ENCODE measurements around the gene LAMA2. TPM values are rescaled to one million over a fixed set of nuclear protein-coding genes. Genes with fewer than 3 reads are reported as not detected.

LAMA2 gene
- total RNA-seq, 1 donor from 2014 or later = 0.47 TPM

- Mint-ChIP-seq H3K9me3 (no peaks in the 10 kb centered on the region), H3K36me3 (ENCODE audit: low read depth) (no peaks in the 10 kb centered on the region), H3K4me1 (no peaks in the 10 kb centered on the region), H3K27me3 (no peaks in the 10 kb centered on the region), H3K27ac (no peak overlapping the region), H3K4me3 (no peak overlapping the region)
- DNase-seq = no peak
- intact Hi-C loops (cut with micrococcal nuclease) = no loop called here
These were observed 231.9 kb downstream of the LAMA2 start for GRCh38 chr6:129114636-129115391.

GRCh38 chr6:129115471-129115870 is 232.5 kb downstream of the LAMA2 start:
- no peaks in the 10 kb centered on the region for H3K4me1 Mint-ChIP-seq
- DNase-seq = no peak
- no peaks in the 10 kb centered on the region for H3K27me3 Mint-ChIP-seq
- H3K36me3 Mint-ChIP-seq (ENCODE audit: low read depth) = no peaks in the 10 kb centered on the region
- intact Hi-C loops (cut with micrococcal nuclease) = no loop called here
- no peak overlapping the region for H3K27ac Mint-ChIP-seq
- H3K4me3 Mint-ChIP-seq = no peak overlapping the region
- H3K9me3 Mint-ChIP-seq = no peaks in the 10 kb centered on the region

- Mint-ChIP-seq H3K27ac (no peak overlapping the region), H3K4me1 (no peaks in the 10 kb centered on the region), H3K4me3 (no peak overlapping the region)
These were observed 234.4 kb downstream of the LAMA2 start for GRCh38 chr6:129117355-129117754.

GRCh38 chr6:129120856-129121638 is 238.1 kb downstream of the LAMA2 start:
- no peak for DNase-seq
- no peak overlapping the region for H3K4me3 Mint-ChIP-seq
- no peaks in the 10 kb centered on the region for H3K27me3 Mint-ChIP-seq
- H3K36me3 Mint-ChIP-seq (ENCODE audit: low read depth) = no peaks in the 10 kb centered on the region
- H3K9me3 Mint-ChIP-seq = no peaks in the 10 kb centered on the region
- no peak overlapping the region for H3K27ac Mint-ChIP-seq
- intact Hi-C loops (cut with micrococcal nuclease) = no loop called here
- no peaks in the 10 kb centered on the region for H3K4me1 Mint-ChIP-seq

More at GRCh38 chr6:129117355-129117754, 234.4 kb downstream of the LAMA2 start:
- Mint-ChIP-seq H3K36me3 (ENCODE audit: low read depth) (no peaks in the 10 kb centered on the region), H3K9me3 (no peaks in the 10 kb centered on the region), H3K27me3 (no peaks in the 10 kb centered on the region)
- no peak for DNase-seq
- intact Hi-C loops (cut with micrococcal nuclease) = no loop called here

GRCh38 chr6:129124347-129124746 is 241.4 kb downstream of the LAMA2 start:
- H3K9me3 Mint-ChIP-seq = no peaks in the 10 kb centered on the region
- no peaks in the 10 kb centered on the region for H3K27me3 Mint-ChIP-seq
- no peak for DNase-seq
- no peaks in the 10 kb centered on the region for H3K4me1 Mint-ChIP-seq
- no peak overlapping the region for H3K27ac Mint-ChIP-seq
- intact Hi-C loops (cut with micrococcal nuclease) = no loop called here
- H3K4me3 Mint-ChIP-seq = no peak overlapping the region
- H3K36me3 Mint-ChIP-seq (ENCODE audit: low read depth) = no peaks in the 10 kb centered on the region

- Mint-ChIP-seq H3K4me1 (no peaks in the 10 kb centered on the region), H3K27me3 (no peaks in the 10 kb centered on the region), H3K4me3 (no peak overlapping the region), H3K36me3 (ENCODE audit: low read depth) (no peaks in the 10 kb centered on the region), H3K27ac (no peak overlapping the region), H3K9me3 (no peaks in the 10 kb centered on the region)
- no peak for DNase-seq
- intact Hi-C loops (cut with micrococcal nuclease) = no loop called here
These were observed 247.2 kb downstream of the LAMA2 start for GRCh38 chr6:129130106-129130505.

- Mint-ChIP-seq H3K36me3 (ENCODE audit: low read depth) (no peaks in the 10 kb centered on the region), H3K9me3 (no peaks in the 10 kb centered on the region), H3K27me3 (no peaks in the 10 kb centered on the region), H3K4me1 (no peaks in the 10 kb centered on the region), H3K4me3 (no peak overlapping the region), H3K27ac (no peak overlapping the region)
- DNase-seq = no peak
- intact Hi-C loops (cut with micrococcal nuclease) = no loop called here
These were observed 248.2 kb downstream of the LAMA2 start for GRCh38 chr6:129130959-129131681.

- Mint-ChIP-seq H3K27me3 (no peaks in the 10 kb centered on the region), H3K4me3 (no peak overlapping the region), H3K36me3 (ENCODE audit: low read depth) (no peaks in the 10 kb centered on the region), H3K9me3 (no peaks in the 10 kb centered on the region), H3K27ac (no peak overlapping the region), H3K4me1 (no peaks in the 10 kb centered on the region)
- intact Hi-C loops (cut with micrococcal nuclease) = no loop called here
- DNase-seq = no peak
These were observed 250.8 kb downstream of the LAMA2 start for GRCh38 chr6:129133770-129134192.

- H3K27me3 Mint-ChIP-seq = no peaks in the 10 kb centered on the region
- no peak overlapping the region for H3K4me3 Mint-ChIP-seq
- no peaks in the 10 kb centered on the region for H3K4me1 Mint-ChIP-seq
- intact Hi-C loops (cut with micrococcal nuclease) = no loop called here
- no peak overlapping the region for H3K27ac Mint-ChIP-seq
- no peak for DNase-seq
- H3K36me3 Mint-ChIP-seq (ENCODE audit: low read depth) = no peaks in the 10 kb centered on the region
- H3K9me3 Mint-ChIP-seq = no peaks in the 10 kb centered on the region
These were observed 251.6 kb downstream of the LAMA2 start for GRCh38 chr6:129134535-129134934.

- H3K27ac Mint-ChIP-seq = no peak overlapping the region
- no peaks in the 10 kb centered on the region for H3K9me3 Mint-ChIP-seq
- H3K27me3 Mint-ChIP-seq = no peaks in the 10 kb centered on the region
- no peak for DNase-seq
- intact Hi-C loops (cut with micrococcal nuclease) = no loop called here
- H3K4me1 Mint-ChIP-seq = no peaks in the 10 kb centered on the region
- no peaks in the 10 kb centered on the region for H3K36me3 Mint-ChIP-seq (ENCODE audit: low read depth)
- no peak overlapping the region for H3K4me3 Mint-ChIP-seq
These were observed 252.5 kb downstream of the LAMA2 start for GRCh38 chr6:129135451-129135850.

- Mint-ChIP-seq H3K4me1 (no peaks in the 10 kb centered on the region), H3K4me3 (no peak overlapping the region), H3K36me3 (ENCODE audit: low read depth) (no peaks in the 10 kb centered on the region), H3K9me3 (no peaks in the 10 kb centered on the region), H3K27me3 (no peaks in the 10 kb centered on the region), H3K27ac (no peak overlapping the region)
- intact Hi-C loops (cut with micrococcal nuclease) = no loop called here
- DNase-seq = no peak
These were observed 253.8 kb downstream of the LAMA2 start for GRCh38 chr6:129136751-129137150.

GRCh38 chr6:129138739-129139405 is 255.9 kb downstream of the LAMA2 start:
- intact Hi-C loops (cut with micrococcal nuclease) = no loop called here

GRCh38 chr6:129140526-129140925 is 257.6 kb downstream of the LAMA2 start:
- no peaks in the 10 kb centered on the region for H3K36me3 Mint-ChIP-seq (ENCODE audit: low read depth)
- no peaks in the 10 kb centered on the region for H3K9me3 Mint-ChIP-seq
- DNase-seq = no peak
- H3K27me3 Mint-ChIP-seq = no peaks in the 10 kb centered on the region
- no peaks in the 10 kb centered on the region for H3K4me1 Mint-ChIP-seq
- intact Hi-C loops (cut with micrococcal nuclease) = no loop called here
- no peak overlapping the region for H3K4me3 Mint-ChIP-seq
- no peak overlapping the region for H3K27ac Mint-ChIP-seq

More at GRCh38 chr6:129138739-129139405, 255.9 kb downstream of the LAMA2 start:
- Mint-ChIP-seq H3K27ac (no peak overlapping the region), H3K4me1 (no peaks in the 10 kb centered on the region), H3K27me3 (no peaks in the 10 kb centered on the region), H3K36me3 (ENCODE audit: low read depth) (no peaks in the 10 kb centered on the region), H3K4me3 (no peak overlapping the region), H3K9me3 (no peaks in the 10 kb centered on the region)
- DNase-seq = no peak

All from activated CD4-positive, alpha-beta T cell treated with anti-CD3 and anti-CD28 coated beads, Interleukin-2, amount 10 ng/mL, durations not matched to agents 24 days and 14 days (primary cell).